ENCODE measurements around the gene IFNK. TPM values are rescaled to one million over a fixed set of nuclear protein-coding genes. Genes with fewer than 3 reads are reported as not detected.

IFNK gene
- total RNA-seq, 2 donors from 2014 or later, result not detected

- Mint-ChIP-seq H3K27ac (no peak overlapping the region), H3K36me3 (ENCODE audit: low read depth) (peaks cover 3% of the 10 kb centered on the region), H3K4me1 (peaks cover 2% of the 10 kb centered on the region), H3K27me3 (no peaks in the 10 kb centered on the region), H3K4me3 (no peak overlapping the region)
- DNase-seq, result no peak
- ATAC-seq, result no peak
- H3K9me3 ChIP-seq (ENCODE audit: control insufficient read depth, low read length, poor library complexity, severe bottlenecking), result no peaks in the 10 kb centered on the region
Measured at GRCh38 chr9:27558307-27558706, 34.2 kb downstream of the IFNK start.

GRCh38 chr9:27560457-27560856 lies 36.4 kb downstream of the IFNK start:
- H3K27me3 Mint-ChIP-seq, result no peaks in the 10 kb centered on the region
- ATAC-seq, result no peak
- peaks cover 3% of the 10 kb centered on the region for H3K36me3 Mint-ChIP-seq (ENCODE audit: low read depth)
- no peaks in the 10 kb centered on the region for H3K9me3 ChIP-seq (ENCODE audit: control insufficient read depth, low read length, poor library complexity, severe bottlenecking)
- H3K4me3 Mint-ChIP-seq, result no peak overlapping the region
- H3K4me1 Mint-ChIP-seq, result peaks cover 2% of the 10 kb centered on the region
- DNase-seq, result no peak
- no peak overlapping the region for H3K27ac Mint-ChIP-seq

GRCh38 chr9:27561685-27562084 lies 37.6 kb downstream of the IFNK start:
- Mint-ChIP-seq H3K36me3 (ENCODE audit: low read depth) (peaks cover 3% of the 10 kb centered on the region), H3K4me1 (peaks cover 2% of the 10 kb centered on the region), H3K27ac (peak overlapping the region; percentile 77), H3K27me3 (no peaks in the 10 kb centered on the region), H3K4me3 (no peak overlapping the region)
- DNase-seq (no peak), ATAC-seq (no peak)
- H3K9me3 ChIP-seq (ENCODE audit: control insufficient read depth, low read length, poor library complexity, severe bottlenecking), result no peaks in the 10 kb centered on the region

GRCh38 chr9:27563738-27564430 lies 39.8 kb downstream of the IFNK start:
- DNase-seq, result no peak
- Mint-ChIP-seq H3K27ac (no peak overlapping the region), H3K4me3 (no peak overlapping the region), H3K36me3 (ENCODE audit: low read depth) (peaks cover 3% of the 10 kb centered on the region), H3K27me3 (no peaks in the 10 kb centered on the region), H3K4me1 (peaks cover 2% of the 10 kb centered on the region)
- ATAC-seq, result no peak
- no peaks in the 10 kb centered on the region for H3K9me3 ChIP-seq (ENCODE audit: control insufficient read depth, low read length, poor library complexity, severe bottlenecking)

- Mint-ChIP-seq H3K27me3 (no peaks in the 10 kb centered on the region), H3K4me3 (no peak overlapping the region), H3K27ac (no peak overlapping the region), H3K4me1 (peaks cover 2% of the 10 kb centered on the region), H3K36me3 (ENCODE audit: low read depth) (peaks cover 3% of the 10 kb centered on the region)
- DNase-seq (no peak), ATAC-seq (no peak)
- no peaks in the 10 kb centered on the region for H3K9me3 ChIP-seq (ENCODE audit: control insufficient read depth, low read length, poor library complexity, severe bottlenecking)
Measured at GRCh38 chr9:27564670-27565069, 40.6 kb downstream of the IFNK start.

DNA sequence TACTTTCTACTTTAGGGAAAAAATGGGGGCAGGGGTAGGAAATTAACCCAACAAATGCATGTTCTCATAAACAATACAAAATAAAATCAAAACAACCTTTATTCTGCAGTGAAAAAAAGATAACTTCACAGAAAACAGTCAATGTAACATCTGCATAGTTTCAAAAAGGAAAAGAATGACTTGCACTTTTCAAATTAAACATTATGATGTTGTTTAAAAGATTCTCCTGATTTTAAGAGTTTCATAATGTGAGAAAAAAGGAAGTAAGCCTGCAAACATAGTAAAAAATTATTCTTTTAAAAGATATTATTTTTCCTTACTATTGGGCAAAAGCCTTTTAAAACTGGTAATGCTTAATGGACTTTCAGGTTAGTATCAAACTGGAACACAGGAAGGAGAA lies 41.6 kb downstream of the IFNK start:
- Mint-ChIP-seq H3K36me3 (ENCODE audit: low read depth) (peaks cover 3% of the 10 kb centered on the region), H3K4me3 (no peak overlapping the region), H3K27ac (no peak overlapping the region), H3K27me3 (no peaks in the 10 kb centered on the region), H3K4me1 (peaks cover 4% of the 10 kb centered on the region)
- no peak for ATAC-seq
- no peaks in the 10 kb centered on the region for H3K9me3 ChIP-seq (ENCODE audit: control insufficient read depth, low read length, poor library complexity, severe bottlenecking)
- DNase-seq, result no peak

DNA sequence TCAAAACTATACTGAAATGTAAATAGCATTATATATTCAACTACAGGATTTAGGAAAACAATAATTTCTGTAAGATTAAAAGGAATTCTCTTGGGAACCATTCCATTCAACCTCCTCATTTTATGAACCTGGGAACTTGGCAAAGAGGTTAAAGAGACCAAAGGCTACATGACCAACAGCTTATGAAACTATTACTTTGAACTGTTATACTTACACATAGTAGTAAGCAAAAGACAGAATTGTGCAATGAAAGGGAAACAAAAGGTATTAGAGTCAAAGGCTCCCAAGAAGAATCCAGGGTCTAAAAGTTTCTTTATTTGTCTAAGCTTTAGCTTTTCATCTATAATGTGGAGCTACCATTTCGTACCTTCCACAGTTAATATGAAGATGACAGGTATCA lies 42.0 kb downstream of the IFNK start:
- H3K9me3 ChIP-seq (ENCODE audit: control insufficient read depth, low read length, poor library complexity, severe bottlenecking), result no peaks in the 10 kb centered on the region
- peaks cover 3% of the 10 kb centered on the region for H3K36me3 Mint-ChIP-seq (ENCODE audit: low read depth)
- no peak for DNase-seq
- no peak overlapping the region for H3K4me3 Mint-ChIP-seq
- H3K4me1 Mint-ChIP-seq, result peaks cover 5% of the 10 kb centered on the region
- ATAC-seq, result no peak
- no peaks in the 10 kb centered on the region for H3K27me3 Mint-ChIP-seq
- no peak overlapping the region for H3K27ac Mint-ChIP-seq

- ATAC-seq, result no peak
- DNase-seq, result no peak
- Mint-ChIP-seq H3K27me3 (no peaks in the 10 kb centered on the region), H3K4me1 (peaks cover 21% of the 10 kb centered on the region), H3K27ac (no peak overlapping the region), H3K4me3 (no peak overlapping the region), H3K36me3 (ENCODE audit: low read depth) (no peaks in the 10 kb centered on the region)
- H3K9me3 ChIP-seq (ENCODE audit: control insufficient read depth, low read length, poor library complexity, severe bottlenecking), result no peaks in the 10 kb centered on the region
Measured at GRCh38 chr9:27569406-27569805, 45.3 kb downstream of the IFNK start.

DNA sequence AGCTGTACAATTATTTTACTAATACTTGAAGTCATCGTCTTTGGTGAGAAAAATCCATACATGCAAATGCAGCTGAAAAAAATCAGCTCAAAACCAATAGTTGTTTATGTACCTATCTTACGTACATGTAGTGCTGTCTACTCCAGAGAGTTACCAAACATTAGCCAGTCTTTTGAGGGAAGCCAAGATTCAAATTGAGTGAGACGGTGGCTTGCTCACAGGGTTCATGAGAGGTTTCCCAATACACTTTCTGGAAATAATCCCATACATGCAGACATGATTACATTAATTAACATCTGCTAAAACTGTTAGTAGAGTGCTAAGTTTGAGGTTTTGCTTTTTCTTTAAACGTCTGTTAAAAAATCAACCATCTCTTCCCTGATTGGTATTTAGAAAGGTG lies 46.9 kb downstream of the IFNK start:
- no peaks in the 10 kb centered on the region for H3K9me3 ChIP-seq (ENCODE audit: control insufficient read depth, low read length, poor library complexity, severe bottlenecking)
- Mint-ChIP-seq H3K4me1 (peaks cover 23% of the 10 kb centered on the region), H3K4me3 (peak overlapping the region; percentile 21), H3K27ac (peak overlapping the region; percentile 99), H3K27me3 (no peaks in the 10 kb centered on the region), H3K36me3 (ENCODE audit: low read depth) (no peaks in the 10 kb centered on the region)
- ATAC-seq (no peak), DNase-seq (no peak)

DNA sequence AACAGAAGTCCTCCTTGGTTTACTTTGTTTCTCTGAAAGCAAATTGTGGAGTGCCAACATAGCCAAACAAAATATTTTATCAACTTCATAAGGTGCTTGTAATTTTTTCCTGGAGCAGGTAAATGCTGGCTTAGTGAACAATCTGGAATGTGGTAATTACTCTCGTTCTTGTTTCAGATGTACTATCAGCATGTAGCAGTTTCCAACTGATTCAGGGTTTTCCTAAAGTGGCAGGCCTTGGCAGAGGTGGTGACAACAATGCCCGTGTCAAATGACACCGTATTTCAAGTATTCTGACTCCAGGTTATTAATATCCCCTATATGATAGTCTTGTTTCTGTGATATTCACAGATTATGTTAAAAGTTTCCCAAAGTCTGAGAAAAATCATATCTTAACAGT lies 48.0 kb downstream of the IFNK start:
- ATAC-seq, result no peak
- no peaks in the 10 kb centered on the region for H3K36me3 Mint-ChIP-seq (ENCODE audit: low read depth)
- no peaks in the 10 kb centered on the region for H3K27me3 Mint-ChIP-seq
- H3K4me3 Mint-ChIP-seq, result peak overlapping the region; percentile 99
- peaks cover 23% of the 10 kb centered on the region for H3K4me1 Mint-ChIP-seq
- H3K27ac Mint-ChIP-seq, result peak overlapping the region; percentile 99
- no peak for DNase-seq
- H3K9me3 ChIP-seq (ENCODE audit: control insufficient read depth, low read length, poor library complexity, severe bottlenecking), result no peaks in the 10 kb centered on the region

DNA sequence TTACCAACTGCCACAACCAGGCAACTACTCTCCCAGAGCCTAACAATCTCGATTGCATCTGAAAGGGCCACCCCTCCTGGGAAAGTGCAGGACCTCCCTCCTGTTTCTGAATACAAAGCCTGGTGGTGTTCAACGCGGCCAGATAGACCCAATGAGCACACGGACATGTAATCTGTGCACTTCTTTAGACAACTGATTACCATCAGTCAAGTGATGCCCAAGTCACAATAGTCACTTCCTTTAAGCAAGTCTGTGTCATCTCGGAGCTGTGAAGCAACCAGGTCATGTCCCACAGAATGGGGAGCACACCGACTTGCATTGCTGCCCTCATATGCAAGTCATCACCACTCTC lies 48.5 kb downstream of the IFNK start:
- peaks cover 23% of the 10 kb centered on the region for H3K4me1 Mint-ChIP-seq
- H3K4me3 Mint-ChIP-seq, result peak overlapping the region; percentile 99
- peak overlapping the region; percentile 99 for H3K27ac Mint-ChIP-seq
- no peaks in the 10 kb centered on the region for H3K36me3 Mint-ChIP-seq (ENCODE audit: low read depth)
- H3K9me3 ChIP-seq (ENCODE audit: control insufficient read depth, low read length, poor library complexity, severe bottlenecking), result no peaks in the 10 kb centered on the region
- no peaks in the 10 kb centered on the region for H3K27me3 Mint-ChIP-seq
- ATAC-seq (peak; percentile 38), DNase-seq (peak in 2 of 3 donors; percentile 30 to 40)

DNA sequence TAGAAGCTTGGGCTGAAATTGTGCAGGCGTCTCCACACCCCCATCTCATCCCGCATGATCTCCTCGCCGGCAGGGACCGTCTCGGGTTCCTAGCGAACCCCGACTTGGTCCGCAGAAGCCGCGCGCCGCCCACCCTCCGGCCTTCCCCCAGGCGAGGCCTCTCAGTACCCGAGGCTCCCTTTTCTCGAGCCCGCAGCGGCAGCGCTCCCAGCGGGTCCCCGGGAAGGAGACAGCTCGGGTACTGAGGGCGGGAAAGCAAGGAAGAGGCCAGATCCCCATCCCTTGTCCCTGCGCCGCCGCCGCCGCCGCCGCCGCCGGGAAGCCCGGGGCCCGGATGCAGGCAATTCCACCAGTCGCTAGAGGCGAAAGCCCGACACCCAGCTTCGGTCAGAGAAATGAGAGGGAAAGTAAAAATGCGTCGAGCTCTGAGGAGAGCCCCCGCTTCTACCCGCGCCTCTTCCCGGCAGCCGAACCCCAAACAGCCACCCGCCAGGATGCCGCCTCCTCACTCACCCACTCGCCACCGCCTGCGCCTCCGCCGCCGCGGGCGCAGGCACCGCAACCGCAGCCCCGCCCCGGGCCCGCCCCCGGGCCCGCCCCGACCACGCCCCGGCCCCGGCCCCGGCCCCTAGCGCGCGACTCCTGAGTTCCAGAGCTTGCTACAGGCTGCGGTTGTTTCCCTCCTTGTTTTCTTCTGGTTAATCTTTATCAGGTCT lies 49.0 kb downstream of the IFNK start, which contains the start of gene C9orf72:
Gene C9orf72 (minus strand): TSS at position 564 of the 716 bp plus-strand sequence. CDS start 6,361 bp downstream, outside the sequence.
- H3K9me3 ChIP-seq (ENCODE audit: control insufficient read depth, low read length, poor library complexity, severe bottlenecking), result no peaks in the 10 kb centered on the region
- H3K27ac Mint-ChIP-seq, result peak within 1 kb of the TSS; percentile 99
- peak; percentile 83 to 88 (median 86) for DNase-seq
- no peaks in the 10 kb centered on the region for H3K27me3 Mint-ChIP-seq
- H3K4me1 Mint-ChIP-seq, result peaks cover 23% of the 10 kb centered on the region
- peak within 1 kb of the TSS; percentile 99 for H3K4me3 Mint-ChIP-seq
- no peaks in the 10 kb centered on the region for H3K36me3 Mint-ChIP-seq (ENCODE audit: low read depth)
- peak; percentile 78 for ATAC-seq

GRCh38 chr9:27573634-27574590 lies 49.8 kb downstream of the IFNK start:
- Mint-ChIP-seq H3K4me3 (peak overlapping the region; percentile 99), H3K36me3 (ENCODE audit: low read depth) (no peaks in the 10 kb centered on the region), H3K27ac (peak overlapping the region; percentile 99), H3K4me1 (peaks cover 23% of the 10 kb centered on the region), H3K27me3 (no peaks in the 10 kb centered on the region)
- DNase-seq (peak; percentile 80 to 92 (median 86)), ATAC-seq (peak; percentile 88)
- H3K9me3 ChIP-seq (ENCODE audit: control insufficient read depth, low read length, poor library complexity, severe bottlenecking), result no peaks in the 10 kb centered on the region
